Fibroblast of skin of back (primary cell): ENCODE measurements around the gene ZW10.
A peak's percentile ranks its signal among the peaks of the same experiment; 100 is the strongest.
"Not testable (repeated sequence)": the region's sequence is repeated elsewhere in the genome, so short reads cannot be mapped to it uniquely, and the experiment has no call there.

Experiments used
- DNase-seq: peaks from one replicate; pipeline ENCODE4 v3.0.0-alpha.2; 2013

The ZW10 gene

GRCh38 chr11:113760241-113760640 is 13.3 kb downstream of the ZW10 start:
- no peak for DNase-seq

- no peak for DNase-seq
Observed at GRCh38 chr11:113752932-113753331, 20.6 kb downstream of the ZW10 start.

GRCh38 chr11:113736323-113736722 is 37.2 kb downstream of the ZW10 start:
- DNase-seq: no peak

- no peak for DNase-seq
Observed at GRCh38 chr11:113732092-113732491, 41.4 kb downstream of the ZW10 start.

GRCh38 chr11:113730887-113731726 is 42.4 kb downstream of the ZW10 start:
- DNase-seq: peak; percentile 47

GRCh38 chr11:113729456-113729855 is 44.0 kb downstream of the ZW10 start:
- DNase-seq: no peak

- no peak for DNase-seq
Observed at GRCh38 chr11:113728814-113729213, 44.7 kb downstream of the ZW10 start.

GRCh38 chr11:113725913-113726312 is 47.6 kb downstream of the ZW10 start:
- no peak for DNase-seq

GRCh38 chr11:113725407-113725806 is 48.1 kb downstream of the ZW10 start:
- DNase-seq: no peak

- DNase-seq: no peak
Observed at GRCh38 chr11:113724778-113725177, 48.7 kb downstream of the ZW10 start.

- no peak for DNase-seq
Observed at GRCh38 chr11:113723787-113724186, 49.7 kb downstream of the ZW10 start.

GRCh38 chr11:113722934-113723333 is 50.6 kb downstream of the ZW10 start:
- no peak for DNase-seq

- DNase-seq: no peak
Observed at GRCh38 chr11:113722221-113722620, 51.3 kb downstream of the ZW10 start.

GRCh38 chr11:113721462-113722066 is 51.9 kb downstream of the ZW10 start:
- DNase-seq: no peak

GRCh38 chr11:113720478-113720877 is 53.0 kb downstream of the ZW10 start:
- DNase-seq: not testable (repeated sequence)

GRCh38 chr11:113715882-113716625 is 57.4 kb downstream of the ZW10 start:
- DNase-seq: no peak

- no peak for DNase-seq
Observed at GRCh38 chr11:113715273-113715672, 58.2 kb downstream of the ZW10 start.

- DNase-seq: no peak
Observed at GRCh38 chr11:113710989-113711388, 62.5 kb downstream of the ZW10 start.

- DNase-seq: no peak
Observed at GRCh38 chr11:113705871-113706655, 67.4 kb downstream of the ZW10 start, which contains the start of gene TMPRSS5. TMPRSS5 (minus strand) TSS chr11:113706308; CDS start chr11:113706224, 84 bp downstream.

- DNase-seq: not testable (repeated sequence)
Observed at GRCh38 chr11:113703551-113703950, 69.9 kb downstream of the ZW10 start.

- no peak for DNase-seq
Observed at GRCh38 chr11:113701491-113701890, 72.0 kb downstream of the ZW10 start.

GRCh38 chr11:113698515-113698914 is 75.0 kb downstream of the ZW10 start:
- DNase-seq: no peak
